Measurements from ENCODE around the gene BBIP1.

The BBIP1 gene, protein sequence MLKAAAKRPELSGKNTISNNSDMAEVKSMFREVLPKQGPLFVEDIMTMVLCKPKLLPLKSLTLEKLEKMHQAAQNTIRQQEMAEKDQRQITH

DNA sequence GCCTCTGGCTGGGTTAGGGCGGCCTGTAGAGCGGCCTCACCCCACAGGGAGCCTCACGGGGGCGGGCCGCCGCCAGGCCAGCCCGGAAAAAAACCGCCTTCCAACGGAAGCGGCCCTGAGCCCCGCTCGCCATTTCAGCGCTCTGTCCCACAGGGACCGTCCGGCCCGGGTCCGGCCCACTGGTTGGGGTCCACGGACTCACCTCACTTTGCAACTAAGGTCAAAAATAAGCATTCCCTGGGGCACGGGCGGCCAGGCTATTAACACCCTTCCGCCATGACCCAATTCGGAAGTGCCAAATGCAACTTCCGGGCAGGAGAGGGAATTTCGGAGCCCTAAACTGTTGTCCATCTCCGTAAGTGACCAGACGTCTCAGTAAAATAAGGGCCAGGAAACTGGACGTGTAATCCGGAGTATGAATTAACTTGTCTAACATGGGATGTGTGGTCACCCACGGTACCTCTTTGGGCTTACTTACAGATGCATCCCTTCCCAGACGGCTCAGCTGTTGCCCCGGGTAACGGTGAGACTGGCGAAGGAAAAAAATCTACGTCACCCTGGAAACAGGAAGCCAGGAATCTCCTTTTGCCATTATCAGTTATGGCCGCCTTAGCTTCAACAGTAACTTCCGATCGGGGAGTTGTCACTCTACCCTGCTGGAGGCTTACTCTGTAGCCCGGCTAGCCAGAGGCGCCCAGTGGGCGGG lies at the start of gene BBIP1:
TSS of gene BBIP1 (minus strand) at position 538 of the 706 bp plus-strand sequence. CDS start 1,023 bp downstream, outside the sequence.
- no peaks in the 10 kb centered on the region for H3K36me3 ChIP-seq (ENCODE audit: control insufficient read depth, insufficient read depth, low read length)
- no peaks in the 10 kb centered on the region for H3K9me3 ChIP-seq (ENCODE audit: control insufficient read depth, insufficient read depth, low read length)
- 0 out of 2 replicates have a peak, but pooled peaks cover 3% of the 10 kb centered on the region for H3K4me1 ChIP-seq (ENCODE audit: control insufficient read depth, insufficient read depth, low read length)
- WGBS (ENCODE audit: insufficient coverage, insufficient read length): no CpG with 5 or more reads among the region's 40 CpGs
- peak within 1 kb of the TSS; percentile 97 for H3K4me3 ChIP-seq (ENCODE audit: low read length)
- H3K27ac ChIP-seq (ENCODE audit: low read length): no peak within 1 kb of the TSS
- DNase-seq (ENCODE audit: low read depth, low spot score): peak; percentile 97
- no peaks in the 10 kb centered on the region for H3K27me3 ChIP-seq (ENCODE audit: control insufficient read depth, insufficient read depth, low read length)

- no CpG with 5 or more reads among the region's 1 CpG for WGBS (ENCODE audit: insufficient coverage, insufficient read length)
- Histone ChIP-seq H3K9me3 (ENCODE audit: control insufficient read depth, insufficient read depth, low read length) (no peaks in the 10 kb centered on the region), H3K27ac (ENCODE audit: low read length) (no peak overlapping the region), H3K4me1 (ENCODE audit: control insufficient read depth, insufficient read depth, low read length) (no peaks in the 10 kb centered on the region), H3K4me3 (ENCODE audit: low read length) (no peak overlapping the region), H3K27me3 (ENCODE audit: control insufficient read depth, insufficient read depth, low read length) (no peaks in the 10 kb centered on the region), H3K36me3 (ENCODE audit: control insufficient read depth, insufficient read depth, low read length) (no peaks in the 10 kb centered on the region)
- DNase-seq (ENCODE audit: low read depth, low spot score): no peak
These were observed 48.7 kb upstream of the BBIP1 start for GRCh38 chr10:110967645-110968044.

GRCh38 chr10:110967009-110967630 lies 48.1 kb upstream of the BBIP1 start:
- Histone ChIP-seq H3K9me3 (ENCODE audit: control insufficient read depth, insufficient read depth, low read length) (no peaks in the 10 kb centered on the region), H3K27ac (ENCODE audit: low read length) (no peak overlapping the region), H3K4me1 (ENCODE audit: control insufficient read depth, insufficient read depth, low read length) (no peaks in the 10 kb centered on the region), H3K36me3 (ENCODE audit: control insufficient read depth, insufficient read depth, low read length) (no peaks in the 10 kb centered on the region), H3K4me3 (ENCODE audit: low read length) (no peak overlapping the region), H3K27me3 (ENCODE audit: control insufficient read depth, insufficient read depth, low read length) (no peaks in the 10 kb centered on the region)
- WGBS (ENCODE audit: insufficient coverage, insufficient read length): no CpG with 5 or more reads among the region's 3 CpGs
- DNase-seq (ENCODE audit: low read depth, low spot score): no peak

GRCh38 chr10:110966146-110966545 lies 47.2 kb upstream of the BBIP1 start:
- H3K4me3 ChIP-seq (ENCODE audit: low read length): no peak overlapping the region

GRCh38 chr10:110965216-110965615 lies 46.2 kb upstream of the BBIP1 start:
- no peak for DNase-seq (ENCODE audit: low read depth, low spot score)
- Histone ChIP-seq H3K36me3 (ENCODE audit: control insufficient read depth, insufficient read depth, low read length) (no peaks in the 10 kb centered on the region), H3K27me3 (ENCODE audit: control insufficient read depth, insufficient read depth, low read length) (no peaks in the 10 kb centered on the region), H3K27ac (ENCODE audit: low read length) (no peak overlapping the region), H3K4me3 (ENCODE audit: low read length) (no peak overlapping the region), H3K9me3 (ENCODE audit: control insufficient read depth, insufficient read depth, low read length) (no peaks in the 10 kb centered on the region), H3K4me1 (ENCODE audit: control insufficient read depth, insufficient read depth, low read length) (no peaks in the 10 kb centered on the region)

More at GRCh38 chr10:110966146-110966545, 47.2 kb upstream of the BBIP1 start:
- no CpG with 5 or more reads among the region's 1 CpG for WGBS (ENCODE audit: insufficient coverage, insufficient read length)
- H3K27ac ChIP-seq (ENCODE audit: low read length): no peak overlapping the region
- H3K36me3 ChIP-seq (ENCODE audit: control insufficient read depth, insufficient read depth, low read length): no peaks in the 10 kb centered on the region
- H3K4me1 ChIP-seq (ENCODE audit: control insufficient read depth, insufficient read depth, low read length): no peaks in the 10 kb centered on the region
- DNase-seq (ENCODE audit: low read depth, low spot score): no peak
- no peaks in the 10 kb centered on the region for H3K9me3 ChIP-seq (ENCODE audit: control insufficient read depth, insufficient read depth, low read length)
- H3K27me3 ChIP-seq (ENCODE audit: control insufficient read depth, insufficient read depth, low read length): no peaks in the 10 kb centered on the region

DNA sequence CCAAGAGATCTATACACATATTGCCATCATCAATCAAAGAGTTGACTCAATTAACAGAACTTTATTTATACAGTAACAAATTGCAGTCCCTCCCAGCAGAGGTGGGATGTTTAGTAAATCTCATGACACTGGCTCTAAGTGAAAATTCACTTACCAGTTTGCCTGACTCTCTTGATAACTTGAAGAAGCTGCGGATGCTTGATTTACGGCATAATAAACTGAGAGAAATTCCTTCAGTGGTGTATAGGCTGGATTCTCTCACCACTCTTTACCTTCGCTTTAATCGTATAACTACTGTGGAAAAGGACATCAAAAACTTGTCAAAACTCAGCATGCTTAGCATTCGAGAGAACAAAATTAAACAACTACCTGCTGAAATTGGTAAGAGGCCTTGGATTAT lies 45.7 kb upstream of the BBIP1 start:
- Histone ChIP-seq H3K27ac (ENCODE audit: low read length) (no peak overlapping the region), H3K4me1 (ENCODE audit: control insufficient read depth, insufficient read depth, low read length) (no peaks in the 10 kb centered on the region), H3K4me3 (ENCODE audit: low read length) (no peak overlapping the region), H3K27me3 (ENCODE audit: control insufficient read depth, insufficient read depth, low read length) (no peaks in the 10 kb centered on the region), H3K9me3 (ENCODE audit: control insufficient read depth, insufficient read depth, low read length) (no peaks in the 10 kb centered on the region), H3K36me3 (ENCODE audit: control insufficient read depth, insufficient read depth, low read length) (no peaks in the 10 kb centered on the region)
- no CpG with 5 or more reads among the region's 5 CpGs for WGBS (ENCODE audit: insufficient coverage, insufficient read length)
- no peak for DNase-seq (ENCODE audit: low read depth, low spot score)

DNA sequence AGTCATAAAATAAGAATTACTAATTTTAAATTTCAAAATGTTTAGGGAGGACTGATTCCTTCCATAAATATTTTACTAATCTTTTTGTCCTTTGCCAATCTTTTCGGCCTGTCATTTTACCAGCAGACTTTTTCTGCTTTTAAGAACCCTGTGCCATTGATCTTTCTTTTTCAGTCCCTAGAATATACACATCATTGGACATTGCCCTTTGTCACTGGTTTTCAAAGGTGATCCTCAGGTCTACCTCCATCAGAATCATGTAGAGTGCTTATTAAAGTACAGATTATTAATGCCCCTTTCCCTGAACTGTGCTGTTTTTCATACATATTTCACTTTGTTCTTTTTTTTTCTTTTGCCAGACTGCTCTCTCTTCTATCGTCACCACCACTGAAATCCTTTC lies 44.2 kb upstream of the BBIP1 start:
- no CpG with 5 or more reads among the region's 2 CpGs for WGBS (ENCODE audit: insufficient coverage, insufficient read length)
- Histone ChIP-seq H3K27me3 (ENCODE audit: control insufficient read depth, insufficient read depth, low read length) (no peaks in the 10 kb centered on the region), H3K27ac (ENCODE audit: low read length) (no peak overlapping the region), H3K9me3 (ENCODE audit: control insufficient read depth, insufficient read depth, low read length) (no peaks in the 10 kb centered on the region), H3K36me3 (ENCODE audit: control insufficient read depth, insufficient read depth, low read length) (no peaks in the 10 kb centered on the region), H3K4me1 (ENCODE audit: control insufficient read depth, insufficient read depth, low read length) (no peaks in the 10 kb centered on the region), H3K4me3 (ENCODE audit: low read length) (no peak overlapping the region)
- no peak for DNase-seq (ENCODE audit: low read depth, low spot score)

DNA sequence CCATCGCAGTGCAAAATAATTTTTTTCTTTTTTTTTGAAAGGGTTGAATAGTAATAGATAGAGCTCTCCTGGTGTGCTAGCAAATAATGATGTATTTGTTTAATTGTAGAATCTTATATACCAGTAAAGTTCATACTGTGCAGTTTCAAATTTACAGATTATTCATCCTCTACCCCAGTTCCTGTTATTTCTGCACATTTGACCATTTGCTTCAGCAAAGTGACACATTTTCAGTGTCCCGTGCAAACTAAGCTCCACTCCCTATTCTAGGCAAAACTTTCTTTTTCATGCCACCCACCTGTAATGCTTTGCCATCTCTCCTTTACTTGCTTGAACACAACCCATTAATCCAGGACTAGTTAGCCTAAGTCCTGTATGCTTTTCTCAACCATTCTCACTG lies 43.5 kb upstream of the BBIP1 start:
- Histone ChIP-seq H3K9me3 (ENCODE audit: control insufficient read depth, insufficient read depth, low read length) (no peaks in the 10 kb centered on the region), H3K4me3 (ENCODE audit: low read length) (no peak overlapping the region), H3K4me1 (ENCODE audit: control insufficient read depth, insufficient read depth, low read length) (no peaks in the 10 kb centered on the region), H3K27ac (ENCODE audit: low read length) (no peak overlapping the region), H3K36me3 (ENCODE audit: control insufficient read depth, insufficient read depth, low read length) (no peaks in the 10 kb centered on the region), H3K27me3 (ENCODE audit: control insufficient read depth, insufficient read depth, low read length) (no peaks in the 10 kb centered on the region)
- DNase-seq (ENCODE audit: low read depth, low spot score): no peak
- no CpG with 5 or more reads among the region's 2 CpGs for WGBS (ENCODE audit: insufficient coverage, insufficient read length)

DNA sequence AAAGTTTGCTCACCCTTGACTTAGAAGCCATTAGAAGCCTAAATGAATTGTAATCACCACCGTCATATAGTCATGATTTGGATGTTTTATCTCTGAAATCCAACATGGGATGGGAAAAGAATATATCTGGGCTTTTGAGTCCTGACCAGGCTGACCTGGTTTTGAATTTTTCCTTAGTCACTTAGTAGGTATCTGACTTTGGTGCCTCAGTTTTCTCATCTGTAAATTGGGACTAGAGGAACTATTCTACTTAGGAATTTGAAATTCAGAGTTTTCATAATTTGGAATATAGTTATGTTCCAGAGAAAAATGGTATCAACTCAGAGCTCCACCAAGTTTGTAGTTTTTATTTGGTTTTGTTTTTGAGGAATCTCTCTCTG lies 41.3 kb upstream of the BBIP1 start:
- no CpG with 5 or more reads among the region's 1 CpG for WGBS (ENCODE audit: insufficient coverage, insufficient read length)
- Histone ChIP-seq H3K27ac (ENCODE audit: low read length) (no peak overlapping the region), H3K4me1 (ENCODE audit: control insufficient read depth, insufficient read depth, low read length) (no peaks in the 10 kb centered on the region), H3K36me3 (ENCODE audit: control insufficient read depth, insufficient read depth, low read length) (no peaks in the 10 kb centered on the region), H3K4me3 (ENCODE audit: low read length) (no peak overlapping the region), H3K9me3 (ENCODE audit: control insufficient read depth, insufficient read depth, low read length) (no peaks in the 10 kb centered on the region), H3K27me3 (ENCODE audit: control insufficient read depth, insufficient read depth, low read length) (no peaks in the 10 kb centered on the region)
- no peak for DNase-seq (ENCODE audit: low read depth, low spot score)

DNA sequence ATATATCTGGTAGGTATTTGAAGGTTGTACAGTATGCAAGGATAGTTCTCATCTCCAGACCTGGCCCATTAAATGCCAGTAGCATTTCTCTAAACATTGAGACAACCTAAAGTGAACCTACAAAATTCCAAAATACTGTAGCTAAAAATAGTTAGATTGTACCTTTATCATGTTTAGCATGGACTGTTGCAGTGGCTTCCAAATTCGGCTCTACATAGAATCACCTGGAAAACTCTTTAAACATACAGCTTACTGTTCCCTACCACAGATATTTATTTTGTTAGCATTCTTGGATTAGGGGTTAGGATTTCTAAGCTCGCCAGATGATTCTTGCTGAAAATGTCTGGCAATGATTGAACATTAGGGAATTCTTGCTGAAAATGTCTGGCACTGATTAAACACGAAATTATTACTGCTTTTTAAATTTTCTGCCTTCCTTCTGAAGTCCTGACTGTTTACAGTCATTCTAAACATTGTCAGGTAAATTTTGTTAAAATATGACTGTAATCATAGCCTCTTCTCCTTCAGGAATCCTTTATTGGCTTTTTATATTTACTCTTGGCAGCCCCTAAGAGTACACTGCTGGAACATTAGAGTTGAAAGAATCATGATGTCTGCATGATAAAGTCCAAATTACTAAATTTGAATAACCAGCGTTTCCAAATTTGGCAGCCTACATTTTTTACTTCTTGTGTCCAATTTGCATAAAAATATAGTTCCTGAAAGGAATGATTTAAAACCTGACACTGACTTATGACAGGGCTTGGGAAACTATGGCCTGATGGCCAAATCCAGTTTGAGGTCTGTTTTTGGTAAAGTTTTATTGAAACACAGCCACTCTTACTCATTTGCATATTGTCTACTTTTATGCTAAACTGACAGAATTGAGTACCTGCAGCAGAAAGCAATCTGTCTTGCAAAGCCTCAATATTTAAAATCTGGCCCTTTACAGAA lies 40.7 kb upstream of the BBIP1 start:
- no peaks in the 10 kb centered on the region for H3K4me1 ChIP-seq (ENCODE audit: control insufficient read depth, insufficient read depth, low read length)
- no peak overlapping the region for H3K27ac ChIP-seq (ENCODE audit: low read length)
- no CpG with 5 or more reads among the region's 4 CpGs for WGBS (ENCODE audit: insufficient coverage, insufficient read length)
- no peak overlapping the region for H3K4me3 ChIP-seq (ENCODE audit: low read length)
- DNase-seq (ENCODE audit: low read depth, low spot score): no peak
- H3K9me3 ChIP-seq (ENCODE audit: control insufficient read depth, insufficient read depth, low read length): no peaks in the 10 kb centered on the region
- no peaks in the 10 kb centered on the region for H3K27me3 ChIP-seq (ENCODE audit: control insufficient read depth, insufficient read depth, low read length)
- no peaks in the 10 kb centered on the region for H3K36me3 ChIP-seq (ENCODE audit: control insufficient read depth, insufficient read depth, low read length)

Data from iPS DF 6.9 (cell line).